Gastrocnemius medialis (tissue), 4 donors: ENCODE results near the gene SLC9A5. TPM values are rescaled to one million over a fixed set of nuclear protein-coding genes. Genes with fewer than 3 reads are reported as not detected.

Source experiments
- ATAC-seq, 2 donors: fragments of 150-250 bp; one replicate each; pipeline ENCODE4 v1.9.1; 2016
- DNase-seq, 2 donors: peaks; one replicate each; pipeline ENCODE4 v3.0.0-alpha.2; 2019
- H3K27ac ChIP-seq, 4 donors: fragments of 200-600 bp; sonication (generic); 1 replicate in 1 of 4; 2 replicates in 3 of 4; pipeline ENCODE4 v1.5.1; 2016 to 2018; ENCODE audit warnings: mild to moderate bottlenecking in 2 of 4, moderate library complexity in 1 of 4
- H3K27me3 ChIP-seq, 3 donors: fragments of 200-600 bp; sonication (generic) in 2 of 3; 1 replicate in 1 of 3; 2 replicates in 2 of 3; pipeline versions ENCODE4 v1.5.1 to v1.6.0; 2016 to 2019; ENCODE audit warnings: mild to moderate bottlenecking in 1 of 3, moderate library complexity in 1 of 3
- H3K36me3 ChIP-seq, 2 donors: fragments of 200-600 bp; sonication (generic) in 1 of 2; one replicate each; pipeline ENCODE4 v1.5.1; 2017 to 2018
- H3K4me1 ChIP-seq, 2 donors: fragments of 200-600 bp; sonication (generic) in 1 of 2; one replicate each; pipeline ENCODE4 v1.5.1; 2016 to 2017; ENCODE audit warnings: mild to moderate bottlenecking in 2 of 2
- H3K4me3 ChIP-seq, 4 donors: fragments of 200-600 bp; sonication (generic) in 3 of 4; 1 replicate in 1 of 4; 2 replicates in 3 of 4; pipeline ENCODE4 v1.5.1; 2016 to 2019; ENCODE audit warnings: mild to moderate bottlenecking in 2 of 4
- H3K9me3 ChIP-seq, 3 donors: fragments of 200-600 bp; sonication (generic) in 2 of 3; 1 replicate in 1 of 3; 2 replicates in 2 of 3; pipeline ENCODE4 v1.5.1; 2016 to 2019
- CTCF ChIP-seq, 5 experiments: fragments of 450-650 bp in 3 of 5; fragments of 200-600 bp in 2 of 5; sonication (generic) in 2 of 5; IDR thresholded peaks in 4 of 5; conservative IDR thresholded peaks in 1 of 5; 1 replicate in 4 of 5; 2 replicates in 1 of 5; pipeline ENCODE4 v1.5.1; 2016 to 2019; ENCODE audit warnings: antibody characterized with exemption in 5 of 5, mild to moderate bottlenecking in 3 of 5, moderate library complexity in 3 of 5
- POLR2A ChIP-seq, 2 donors: fragments of 450-650 bp; IDR thresholded peaks; one replicate each; pipeline ENCODE4 v1.6.1; 2017; ENCODE audit warnings: antibody characterized with exemption in 2 of 2, mild to moderate bottlenecking in 2 of 2, moderate library complexity in 2 of 2
- in situ Hi-C, 4 donors: fragments of 200-750 bp; cut with MboI; loops; one replicate each; pipeline versions ENCODE4 v1.15.0 to v1.8.0; 2017; ENCODE audit warnings: low sequenced_read_pairs in 4 of 4
- intact Hi-C: fragments of 100-400 bp; cut with DNase I; formaldehyde crosslinking; loops from one replicate; pipeline ENCODE4 v1.15.1; 2023; ENCODE audit warnings: low total_unique reads
- total RNA-seq, 4 donors: library from RNA; depleted of rRNA; stranded (reverse); fragments of >200 nt; gene quantifications; one replicate each; pipeline versions ENCODE4 v1.1.0 to v1.2.3, GENCODE V29; 2016

Gene SLC9A5
- total RNA-seq, 4 donors from 2014 or later = 0.61 to 2.0 (median 1.2) TPM

GRCh38 chr16:67268136-67268579 is 19.4 kb downstream of the SLC9A5 start:
- DNase-seq = no peak
- no peak overlapping the region for H3K4me3 ChIP-seq
- no peaks in the 10 kb centered on the region for H3K27me3 ChIP-seq
- H3K36me3 ChIP-seq = no peaks in the 10 kb centered on the region
- no peaks in the 10 kb centered on the region for H3K4me1 ChIP-seq
- in situ Hi-C loops = loop anchor here in 1 of 4 donors (10.0 kb wide), 1 partner anchor 147 kb away; the partner anchor contains the start of gene ZDHHC1
- ATAC-seq = no peak
- TF ChIP-seq POLR2A (IDR thresholded peaks at IDR 0.05) = no peak
- TF ChIP-seq CTCF (IDR thresholded peaks at IDR 0.05 in 4 of 5, conservative IDR thresholded peaks at IDR 0.05 in 1 of 5) = no peak
- no peak overlapping the region for H3K27ac ChIP-seq
- no peaks in the 10 kb centered on the region for H3K9me3 ChIP-seq
- intact Hi-C loops = no loop called here

GRCh38 chr16:67269766-67270165 is 21.0 kb downstream of the SLC9A5 start:
- H3K27ac ChIP-seq = no peak overlapping the region
- TF ChIP-seq CTCF (IDR thresholded peaks at IDR 0.05 in 4 of 5, conservative IDR thresholded peaks at IDR 0.05 in 1 of 5) = no peak
- TF ChIP-seq POLR2A (IDR thresholded peaks at IDR 0.05) = no peak
- ATAC-seq (no peak), DNase-seq (no peak)
- in situ Hi-C loops (loop anchor here in 1 of 4 donors (10.0 kb wide), 1 partner anchor 145 kb away; the partner anchor contains the start of gene ZDHHC1), intact Hi-C loops (no loop called here)
- H3K9me3 ChIP-seq = no peaks in the 10 kb centered on the region
- no peaks in the 10 kb centered on the region for H3K36me3 ChIP-seq
- H3K4me1 ChIP-seq = no peaks in the 10 kb centered on the region
- H3K4me3 ChIP-seq = no peak overlapping the region
- no peaks in the 10 kb centered on the region for H3K27me3 ChIP-seq

GRCh38 chr16:67270931-67271338 is 22.2 kb downstream of the SLC9A5 start:
- H3K4me3 ChIP-seq = no peak overlapping the region
- in situ Hi-C loops = no loop called here

GRCh38 chr16:67271446-67271845 is 22.7 kb downstream of the SLC9A5 start:
- Histone ChIP-seq H3K4me1 (no peaks in the 10 kb centered on the region), H3K9me3 (no peaks in the 10 kb centered on the region), H3K27ac (no peak overlapping the region), H3K4me3 (no peak overlapping the region), H3K36me3 (no peaks in the 10 kb centered on the region), H3K27me3 (no peaks in the 10 kb centered on the region)
- ATAC-seq (no peak), DNase-seq (no peak)
- TF ChIP-seq POLR2A (IDR thresholded peaks at IDR 0.05) (no peak), CTCF (IDR thresholded peaks at IDR 0.05 in 4 of 5, conservative IDR thresholded peaks at IDR 0.05 in 1 of 5) (no peak)
- intact Hi-C loops = no loop called here
- in situ Hi-C loops = no loop called here

More at GRCh38 chr16:67270931-67271338, 22.2 kb downstream of the SLC9A5 start:
- Histone ChIP-seq H3K27me3 (no peaks in the 10 kb centered on the region), H3K4me1 (no peaks in the 10 kb centered on the region), H3K36me3 (no peaks in the 10 kb centered on the region), H3K27ac (no peak overlapping the region), H3K9me3 (no peaks in the 10 kb centered on the region)
- intact Hi-C loops = no loop called here
- no peak for ATAC-seq
- no peak for DNase-seq
- no peak for TF ChIP-seq POLR2A (IDR thresholded peaks at IDR 0.05)
- no peak for TF ChIP-seq CTCF (IDR thresholded peaks at IDR 0.05 in 4 of 5, conservative IDR thresholded peaks at IDR 0.05 in 1 of 5)

- no peak for TF ChIP-seq CTCF (IDR thresholded peaks at IDR 0.05 in 4 of 5, conservative IDR thresholded peaks at IDR 0.05 in 1 of 5)
- no peak for TF ChIP-seq POLR2A (IDR thresholded peaks at IDR 0.05)
- Histone ChIP-seq H3K36me3 (no peaks in the 10 kb centered on the region), H3K4me1 (no peaks in the 10 kb centered on the region), H3K27me3 (no peaks in the 10 kb centered on the region), H3K4me3 (no peak overlapping the region), H3K9me3 (no peaks in the 10 kb centered on the region), H3K27ac (no peak overlapping the region)
- DNase-seq (no peak), ATAC-seq (no peak)
- intact Hi-C loops = loop anchor here (5.0 kb wide), 1 partner anchor 142 kb away; the partner anchor contains the start of gene ZDHHC1
- in situ Hi-C loops = no loop called here
Observed at GRCh38 chr16:67275321-67275720, 26.5 kb downstream of the SLC9A5 start.
